ENCODE measurements around the gene RIPK4. TPM values are rescaled to one million over a fixed set of nuclear protein-coding genes. Genes with fewer than 3 reads are reported as not detected.

Gene RIPK4
- total and polyA plus RNA-seq, 3 donors from 2014 or later: 3.9 to 10.2 (median 5.9) TPM

DNA sequence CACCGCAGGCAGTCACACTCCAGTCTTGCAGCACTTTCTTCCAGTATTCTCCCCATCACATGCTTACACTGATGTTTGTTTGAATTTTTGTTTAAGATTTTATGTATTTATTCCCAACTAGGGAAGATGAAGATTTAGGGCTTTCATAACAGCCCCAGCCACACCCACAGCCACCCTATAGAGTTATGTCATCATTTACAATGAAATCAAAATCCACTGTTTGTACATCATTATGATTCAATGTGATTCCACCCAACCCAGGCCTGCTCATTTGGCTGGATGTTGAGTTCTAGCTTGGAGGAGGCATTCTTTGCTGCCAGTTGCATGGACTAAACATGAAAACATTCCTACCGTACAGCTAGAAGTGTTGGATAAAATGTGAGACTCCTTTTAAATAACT is 35.8 kb downstream of the RIPK4 start:
- 84 to 87% methylated on average over 2 of the region's 2 CpGs for WGBS, 2 donors
- H3K9me3 ChIP-seq: no peaks in the 10 kb centered on the region
- H3K27me3 ChIP-seq: no peaks in the 10 kb centered on the region
- DNase-seq: no peak
- H3K27ac ChIP-seq: no peak overlapping the region
- TF ChIP-seq, protein P1, sequence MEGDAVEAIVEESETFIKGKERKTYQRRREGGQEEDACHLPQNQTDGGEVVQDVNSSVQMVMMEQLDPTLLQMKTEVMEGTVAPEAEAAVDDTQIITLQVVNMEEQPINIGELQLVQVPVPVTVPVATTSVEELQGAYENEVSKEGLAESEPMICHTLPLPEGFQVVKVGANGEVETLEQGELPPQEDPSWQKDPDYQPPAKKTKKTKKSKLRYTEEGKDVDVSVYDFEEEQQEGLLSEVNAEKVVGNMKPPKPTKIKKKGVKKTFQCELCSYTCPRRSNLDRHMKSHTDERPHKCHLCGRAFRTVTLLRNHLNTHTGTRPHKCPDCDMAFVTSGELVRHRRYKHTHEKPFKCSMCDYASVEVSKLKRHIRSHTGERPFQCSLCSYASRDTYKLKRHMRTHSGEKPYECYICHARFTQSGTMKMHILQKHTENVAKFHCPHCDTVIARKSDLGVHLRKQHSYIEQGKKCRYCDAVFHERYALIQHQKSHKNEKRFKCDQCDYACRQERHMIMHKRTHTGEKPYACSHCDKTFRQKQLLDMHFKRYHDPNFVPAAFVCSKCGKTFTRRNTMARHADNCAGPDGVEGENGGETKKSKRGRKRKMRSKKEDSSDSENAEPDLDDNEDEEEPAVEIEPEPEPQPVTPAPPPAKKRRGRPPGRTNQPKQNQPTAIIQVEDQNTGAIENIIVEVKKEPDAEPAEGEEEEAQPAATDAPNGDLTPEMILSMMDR (IDR thresholded peaks at IDR 0.05): no peak
- TF ChIP-seq POLR2A (IDR thresholded peaks at IDR 0.05): no peak
- intact Hi-C loops (cut with DNase I; ENCODE audit: low total_unique reads): no loop called here
- no peaks in the 10 kb centered on the region for H3K4me1 ChIP-seq
- no peaks in the 10 kb centered on the region for H3K36me3 ChIP-seq (ENCODE audit: low read depth, missing control alignments)
- H3K4me3 ChIP-seq: no peak overlapping the region

DNA sequence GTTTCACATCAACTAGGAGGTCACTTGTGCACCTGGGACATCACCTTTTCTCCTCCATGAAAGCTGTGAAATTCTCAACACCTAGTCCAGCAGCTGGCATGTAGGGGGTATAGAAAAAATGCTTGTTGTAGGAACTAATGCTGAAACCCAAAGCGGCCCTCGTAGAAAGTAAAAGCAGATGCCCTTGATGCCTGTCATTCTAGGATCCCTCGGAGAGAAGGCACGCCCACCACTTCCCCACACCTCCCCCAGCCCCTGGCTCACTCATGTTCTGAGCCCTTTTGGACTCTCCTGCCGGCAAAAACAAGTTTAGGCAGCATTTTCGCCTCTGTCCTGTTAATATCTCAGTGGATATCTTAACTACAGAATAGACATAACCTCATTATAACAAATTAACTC is 36.5 kb downstream of the RIPK4 start:
- Histone ChIP-seq H3K4me1 (no peaks in the 10 kb centered on the region), H3K9me3 (no peaks in the 10 kb centered on the region), H3K27ac (no peak overlapping the region), H3K36me3 (ENCODE audit: low read depth, missing control alignments) (no peaks in the 10 kb centered on the region), H3K27me3 (no peaks in the 10 kb centered on the region), H3K4me3 (no peak overlapping the region)
- intact Hi-C loops (cut with DNase I; ENCODE audit: low total_unique reads): no loop called here
- TF ChIP-seq, protein P1 (IDR thresholded peaks at IDR 0.05): no peak
- no peak for TF ChIP-seq POLR2A (IDR thresholded peaks at IDR 0.05)
- WGBS, 2 donors: 33 to 57% methylated on average over 6 of the region's 6 CpGs
- no peak for DNase-seq

DNA sequence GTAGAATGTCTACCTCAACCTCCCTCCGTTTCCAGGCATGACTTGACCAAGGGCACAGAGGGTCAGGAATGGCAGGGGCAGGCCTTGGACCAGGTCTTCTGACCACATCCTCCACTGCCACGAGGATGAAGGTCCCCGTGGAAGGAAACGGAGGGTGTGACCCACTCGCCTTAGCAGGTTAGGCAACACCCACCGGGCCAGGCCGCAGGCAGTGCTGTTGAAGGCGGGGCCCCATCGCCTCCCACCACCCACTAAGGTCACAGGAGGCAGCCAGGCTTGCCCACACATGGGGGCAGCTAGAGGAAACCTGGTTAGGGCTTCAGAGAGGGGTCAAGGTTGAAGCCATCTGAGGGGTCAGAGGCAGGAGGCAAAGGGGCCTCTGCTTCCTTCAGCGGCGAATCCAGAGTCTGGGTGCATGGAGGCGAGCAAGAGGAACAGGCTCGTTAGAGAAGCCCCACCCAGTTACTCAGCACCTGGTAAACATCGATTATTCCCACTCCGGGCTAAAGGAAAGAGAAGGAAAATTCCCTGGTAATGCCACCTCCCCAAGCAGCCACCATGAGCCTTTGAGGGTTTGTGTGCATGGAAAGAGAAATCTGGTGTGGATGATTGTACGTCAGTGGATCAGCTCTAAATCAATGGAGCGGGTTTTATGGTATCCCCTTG is 37.0 kb downstream of the RIPK4 start:
- no peaks in the 10 kb centered on the region for H3K27me3 ChIP-seq
- no peak overlapping the region for H3K4me3 ChIP-seq
- H3K9me3 ChIP-seq: no peaks in the 10 kb centered on the region
- no peak for DNase-seq
- H3K4me1 ChIP-seq: no peaks in the 10 kb centered on the region
- 70 to 82% methylated on average over 13 to 17 of the region's 17 CpGs for WGBS, 2 donors
- no peak overlapping the region for H3K27ac ChIP-seq
- H3K36me3 ChIP-seq (ENCODE audit: low read depth, missing control alignments): no peaks in the 10 kb centered on the region
- TF ChIP-seq, protein P1 (IDR thresholded peaks at IDR 0.05): no peak
- no peak for TF ChIP-seq POLR2A (IDR thresholded peaks at IDR 0.05)
- intact Hi-C loops (cut with DNase I; ENCODE audit: low total_unique reads): no loop called here

DNA sequence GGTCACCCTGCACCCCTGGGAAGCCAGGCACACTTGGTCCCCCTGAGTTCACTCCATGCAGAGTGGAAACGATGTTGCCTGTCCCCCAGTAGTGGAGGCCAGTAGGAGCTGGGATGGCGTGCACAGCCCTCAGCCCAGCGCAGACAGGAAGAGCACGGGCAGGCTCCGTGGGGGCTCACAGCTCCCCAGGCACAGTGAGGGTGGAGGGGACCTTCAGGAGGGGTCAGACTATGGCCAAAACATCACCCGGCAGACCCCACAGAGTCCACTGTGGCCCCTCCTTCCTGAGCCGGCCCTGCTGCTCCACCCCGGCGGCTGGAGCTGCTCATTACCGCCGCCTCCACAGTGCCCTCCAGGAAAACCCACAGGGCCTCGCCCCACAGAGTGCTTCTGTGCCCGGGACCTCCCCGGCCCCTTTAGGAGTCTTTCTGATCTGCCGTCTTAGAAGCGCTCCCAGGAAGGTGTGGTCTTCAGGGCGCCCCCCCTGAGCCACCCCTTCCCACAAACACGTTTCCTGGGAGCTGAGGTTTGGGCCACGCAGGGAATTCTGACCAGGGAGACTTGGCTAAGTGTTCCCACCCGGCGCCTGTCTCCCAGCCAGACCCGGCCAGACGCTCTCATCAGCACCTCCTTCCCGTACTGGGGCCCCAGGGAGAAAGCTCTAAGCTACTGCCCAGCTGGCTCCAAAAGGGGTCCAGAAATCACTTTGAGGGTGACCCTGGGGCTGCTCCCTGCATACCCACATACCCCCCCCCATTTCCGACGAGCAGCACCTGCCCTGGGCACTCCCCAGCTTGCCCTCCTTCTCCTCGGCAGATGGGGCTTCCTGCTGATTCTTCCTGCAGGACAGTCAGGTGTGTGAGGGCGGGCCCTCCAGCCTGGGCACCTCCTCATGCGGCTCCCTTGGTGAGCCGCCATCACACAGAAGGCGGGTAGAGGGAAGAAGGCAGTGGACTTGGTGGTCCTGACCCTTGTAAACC is 38.8 kb downstream of the RIPK4 start:
- 76 to 84% methylated on average over 13 to 31 of the region's 31 CpGs for WGBS, 2 donors
- no peaks in the 10 kb centered on the region for H3K9me3 ChIP-seq
- intact Hi-C loops (cut with DNase I; ENCODE audit: low total_unique reads): no loop called here
- DNase-seq: no peak
- H3K27me3 ChIP-seq: no peaks in the 10 kb centered on the region
- no peaks in the 10 kb centered on the region for H3K36me3 ChIP-seq (ENCODE audit: low read depth, missing control alignments)
- H3K4me1 ChIP-seq: no peaks in the 10 kb centered on the region
- H3K27ac ChIP-seq: no peak overlapping the region
- TF ChIP-seq POLR2A (IDR thresholded peaks at IDR 0.05): no peak
- TF ChIP-seq, protein P1 (IDR thresholded peaks at IDR 0.05): no peak
- H3K4me3 ChIP-seq: no peak overlapping the region

All from testis (tissue), 3 donors.